Cardiac septum (tissue), 1 donor: ENCODE results near the gene HMCES. TPM values are rescaled to one million over a fixed set of nuclear protein-coding genes. Genes with fewer than 3 reads are reported as not detected.

Experiments
- DNase-seq: peaks from one replicate; pipeline ENCODE4 v3.0.0-alpha.2; 2020; ENCODE audit warnings: low spot score
- intact Hi-C: fragments of 100-400 bp; cut with DNase I; formaldehyde crosslinking; loops from one replicate; pipeline ENCODE4 v1.14.0; 2022
- total RNA-seq: library from RNA; stranded (reverse); fragmentation: NEBNext Ultra II Directional; extraction: Animal tissue kit (Norgen Biotek cat#: 25700); gene quantifications from one replicate; pipeline ENCODE4 v1.2.1, GENCODE V29; 2021
- donor health status: DM: no; HTN: no; CAD: no.

The HMCES gene
- total RNA-seq, 1 donor from 2014 or later = 32.9 TPM

GRCh38 chr3:129288446-129288845 lies 9.8 kb downstream of the HMCES start:
- DNase-seq = no peak
- intact Hi-C loops = no loop called here

- DNase-seq = no peak
- intact Hi-C loops = no loop called here
Measured at GRCh38 chr3:129289201-129289921, 10.7 kb downstream of the HMCES start.

- no peak for DNase-seq
- intact Hi-C loops = no loop called here
Measured at GRCh38 chr3:129291236-129291886, 12.7 kb downstream of the HMCES start.

GRCh38 chr3:129295286-129295685 lies 16.6 kb downstream of the HMCES start:
- no peak for DNase-seq
- intact Hi-C loops = no loop called here

- DNase-seq = no peak
- intact Hi-C loops = no loop called here
Measured at GRCh38 chr3:129304146-129304961, 25.7 kb downstream of the HMCES start.

GRCh38 chr3:129304962-129305222 lies 26.2 kb downstream of the HMCES start:
- intact Hi-C loops = no loop called here
- DNase-seq = no peak

- peak; percentile 91 for DNase-seq
Measured at GRCh38 chr3:129305592-129306091, 27.0 kb downstream of the HMCES start.

GRCh38 chr3:129308636-129309035 lies 30.0 kb downstream of the HMCES start:
- no peak for DNase-seq
- intact Hi-C loops = no loop called here

More at GRCh38 chr3:129305592-129306091, 27.0 kb downstream of the HMCES start:
- intact Hi-C loops = no loop called here

GRCh38 chr3:129310111-129311011 lies 31.7 kb downstream of the HMCES start:
- no peak for DNase-seq
- intact Hi-C loops = no loop called here

GRCh38 chr3:129311054-129311902 lies 32.6 kb downstream of the HMCES start:
- intact Hi-C loops = no loop called here

GRCh38 chr3:129312021-129312639 lies 33.5 kb downstream of the HMCES start:
- intact Hi-C loops = no loop called here
- no peak for DNase-seq

More at GRCh38 chr3:129311054-129311902, 32.6 kb downstream of the HMCES start:
- DNase-seq = no peak

- intact Hi-C loops = no loop called here
- no peak for DNase-seq
Measured at GRCh38 chr3:129312671-129313414, 34.2 kb downstream of the HMCES start.

- intact Hi-C loops = no loop called here
- DNase-seq = no peak
Measured at GRCh38 chr3:129313415-129313664, 34.7 kb downstream of the HMCES start.

GRCh38 chr3:129313665-129314385 lies 35.2 kb downstream of the HMCES start:
- intact Hi-C loops = no loop called here
- no peak for DNase-seq

- DNase-seq = peak; percentile 91
- intact Hi-C loops = no loop called here
Measured at GRCh38 chr3:129314386-129315222, 35.9 kb downstream of the HMCES start.
